Endothelial cell of umbilical vein (primary cell): Measurements from ENCODE around the gene KAT8. TPM values are rescaled to one million over a fixed set of nuclear protein-coding genes. Genes with fewer than 3 reads are reported as not detected.

ENCODE experiments used
- BruUV-seq: library from RNA; stranded (reverse); fragments of 400-500 nt; replicated peaks from 2 replicates; lab custom pipeline; 2021; lab: Mats Ljungman, UMichigan
- CTCF ChIA-PET: fragments of 300-600, 350-600 bp; sonication (Branson Sonifier 250); formaldehyde crosslinking; loops from one replicate; lab custom pipeline; 2021; ENCODE audit warnings: antibody characterized with exemption, inconsistent platforms; lab: Charles Lee
- POLR2A ChIA-PET: fragments of 300-600, 350-600 bp; sonication (Branson Sonifier 250); formaldehyde crosslinking; loops from one replicate; lab custom pipeline; 2021; ENCODE audit warnings: antibody characterized with exemption, inconsistent platforms; lab: Charles Lee
- DNase-seq: peaks from one replicate; pipeline ENCODE4 v3.0.0-alpha.2; 2011; ENCODE audit warnings: low read depth, low spot score
- FAIRE-seq: peaks from 2 replicates; lab custom pipeline; 2011; peaks lifted over from hg19 to GRCh38; lab: Jason Lieb, UNC
- H2AFZ ChIP-seq: 2 replicates; pipeline ENCODE4 v1.6.0; 2012; ENCODE audit warnings: low read depth, low read length, control low read depth, inconsistent platforms
- H3K27ac ChIP-seq: 2 replicates; pipeline ENCODE4 v1.5.1; 2011; ENCODE audit warnings: low read depth, mild to moderate bottlenecking, control low read depth, low read length, moderate library complexity; ENCODE audit not compliant: insufficient read depth
- H3K27me3 ChIP-seq, 2 experiments: 2 replicates each; pipeline versions ENCODE4 v1.6.0 to v1.6.1; 2011; ENCODE audit warnings: low read length in 2 of 2, mixed read lengths in 1 of 2; ENCODE audit not compliant: control insufficient read depth in 2 of 2, insufficient read depth in 2 of 2
- H3K36me3 ChIP-seq, 2 experiments: 2 replicates in 1 of 2; 3 replicates in 1 of 2; pipeline ENCODE4 v1.5.1; 2011; ENCODE audit warnings: low read length in 2 of 2, mild to moderate bottlenecking in 1 of 2, moderate library complexity in 1 of 2; ENCODE audit not compliant: control insufficient read depth in 2 of 2, insufficient read depth in 2 of 2; ENCODE audit errors: extremely low read depth in 1 of 2
- H3K4me1 ChIP-seq: 3 replicates; pipeline ENCODE4 v1.5.1; 2011; ENCODE audit warnings: mild to moderate bottlenecking, low read length; ENCODE audit not compliant: control insufficient read depth, insufficient read depth; ENCODE audit errors: extremely low read depth
- H3K4me2 ChIP-seq: 2 replicates; pipeline ENCODE4 v1.6.1; 2011; ENCODE audit warnings: low read length, control low read depth, mixed read lengths; ENCODE audit not compliant: insufficient read depth
- H3K4me3 ChIP-seq, 3 experiments: fragments of 200-600 bp in 1 of 3; sonication (generic), shearing (Covaris generic) in 1 of 3; replicated peaks in 1 of 3; 2 replicates each; pipeline ENCODE4 v1.5.1; 2011 to 2016; ENCODE audit warnings: control low read depth in 3 of 3, low read length in 3 of 3, mild to moderate bottlenecking in 2 of 3, inconsistent platforms in 1 of 3, low read depth in 1 of 3, moderate library complexity in 1 of 3; ENCODE audit not compliant: insufficient read depth in 1 of 3
- H3K79me2 ChIP-seq: 2 replicates; pipeline ENCODE4 v1.6.0; 2012; ENCODE audit warnings: low read length, inconsistent platforms; ENCODE audit not compliant: control insufficient read depth, insufficient read depth
- H3K9ac ChIP-seq: replicated peaks from 2 replicates; pipeline ENCODE3; 2011; ENCODE audit warnings: low read length, control low read depth; ENCODE audit not compliant: insufficient read depth; ENCODE audit errors: extremely low read depth
- H3K9me1 ChIP-seq: replicated peaks from 3 replicates; pipeline ENCODE4 v1.6.0; 2011; ENCODE audit warnings: mild to moderate bottlenecking, low read length; ENCODE audit not compliant: control insufficient read depth, insufficient read depth; ENCODE audit errors: extremely low read depth
- H3K9me3 ChIP-seq: replicated peaks from 2 replicates; pipeline ENCODE4 v1.5.1; 2012; ENCODE audit warnings: low read length, inconsistent platforms; ENCODE audit not compliant: control insufficient read depth, insufficient read depth
- H4K20me1 ChIP-seq: replicated peaks from 2 replicates; pipeline ENCODE3; 2011; ENCODE audit warnings: mild to moderate bottlenecking, low read length; ENCODE audit not compliant: control insufficient read depth, insufficient read depth; ENCODE audit errors: extremely low read depth
- EZH2 ChIP-seq: IDR thresholded peaks from 2 replicates; pipeline ENCODE4 v1.6.1; 2012; ENCODE audit warnings: borderline replicate concordance, low read depth, mild to moderate bottlenecking, moderate library complexity, low read length, inconsistent platforms; ENCODE audit not compliant: severe bottlenecking
- FOS ChIP-seq: IDR thresholded peaks from 2 replicates; pipeline ENCODE4 v1.6.1; 2011; ENCODE audit warnings: mild to moderate bottlenecking, low read length, moderate library complexity, borderline replicate concordance; ENCODE audit not compliant: insufficient read depth
- GATA2 ChIP-seq: IDR thresholded peaks from 2 replicates; pipeline ENCODE4 v1.7.0; 2011; ENCODE audit warnings: low read depth, mild to moderate bottlenecking, moderate library complexity, mixed read lengths, low read length; ENCODE audit not compliant: insufficient read length, insufficient read depth
- JUN ChIP-seq: IDR thresholded peaks from 2 replicates; pipeline ENCODE4 v1.6.1; 2011; ENCODE audit warnings: borderline replicate concordance, low read depth; ENCODE audit not compliant: insufficient read length, insufficient read depth
- MYC ChIP-seq: IDR thresholded peaks from one replicate; pipeline ENCODE4 v1.6.1; 2011; ENCODE audit warnings: mild to moderate bottlenecking, low read depth, low read length
- POLR2A ChIP-seq: IDR thresholded peaks from 2 replicates; pipeline ENCODE4 v1.6.1; 2012; ENCODE audit warnings: low read depth, mild to moderate bottlenecking, control low read depth, low read length
- POLR2AphosphoS5 ChIP-seq: IDR thresholded peaks from 2 replicates; pipeline ENCODE4 v1.6.1; 2012; ENCODE audit warnings: low read depth, mild to moderate bottlenecking, control low read depth, low read length, moderate library complexity; ENCODE audit not compliant: insufficient read depth
- dilution Hi-C: fragments of 300-500 bp; cut with MboI; formaldehyde crosslinking; loops from one replicate; pipeline ENCODE4 v1.15.0; 2019; ENCODE audit warnings: low sequenced_read_pairs; ENCODE audit not compliant: extremely low pct_ligation_motif_present
- intact Hi-C: fragments of 100-400 bp; cut with micrococcal nuclease; formaldehyde crosslinking; loops from one replicate; pipeline ENCODE4 v1.10.0; 2022
- polyA plus RNA-seq, 4 experiments: library from polyadenylated mRNA; depleted of rRNA in 3 of 4; stranded (reverse) in 3 of 4; unstranded in 1 of 4; fragments of >200 nt; gene quantifications; 2 replicates each; pipeline versions ENCODE4 v1.2.1 to v1.2.3, GENCODE V29; 2011 to 2012; ENCODE audit warnings: missing spikeins in 1 of 4
- total RNA-seq: library from RNA; stranded (reverse); gene quantifications from 2 replicates; pipeline ENCODE4 v1.2.3, GENCODE V29; 2021
- TF ChIP-seq, protein P1 (sequence below): IDR thresholded peaks from 2 replicates; pipeline ENCODE4 v1.6.1; 2011; ENCODE audit not compliant: insufficient read depth, insufficient read length
- TF ChIP-seq, protein P2 (sequence below), 2 donors: IDR thresholded peaks; 1 replicate in 1 of 2; 2 replicates in 1 of 2; pipeline ENCODE4 v1.5.1; 2011; ENCODE audit warnings: low read length in 2 of 2, mild to moderate bottlenecking in 2 of 2, moderate library complexity in 2 of 2, control low read depth in 1 of 2, inconsistent platforms in 1 of 2, low read depth in 1 of 2; ENCODE audit not compliant: insufficient read depth in 1 of 2; ENCODE audit errors: extremely low read depth in 1 of 2

Gene KAT8
- total and polyA plus RNA-seq, 2 donors (not counting 3 experiments of a cell fraction or from before 2014, with no cell fraction given): 30.7 to 42.8 TPM

DNA sequence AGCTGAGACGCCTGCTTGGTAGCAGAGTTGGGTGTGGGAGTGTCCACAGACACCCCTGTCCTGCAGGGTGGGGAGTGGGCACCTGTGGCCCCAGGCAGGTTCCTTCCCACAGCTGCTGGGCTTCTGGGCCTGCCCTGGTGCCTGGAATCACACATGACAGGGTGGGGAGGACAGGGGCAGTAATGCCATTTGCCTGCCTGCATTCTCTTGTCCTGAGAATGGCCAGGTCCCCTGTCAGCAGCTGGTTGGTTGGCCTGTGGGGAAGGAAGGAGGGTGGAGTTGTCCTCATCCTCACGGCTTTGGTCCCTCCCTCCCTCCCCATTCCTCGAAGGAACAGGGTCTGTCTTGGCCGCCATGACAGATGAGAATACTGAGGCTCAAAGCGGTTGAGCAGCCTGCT is 33.9 kb upstream of the KAT8 start:
- CTCF ChIA-PET: interaction anchor here (1.0 kb wide), 1 partner anchor 9 kb away, joined by 3 read pairs; the partner anchor contains the start of genes ZNF646 and ZNF668

DNA sequence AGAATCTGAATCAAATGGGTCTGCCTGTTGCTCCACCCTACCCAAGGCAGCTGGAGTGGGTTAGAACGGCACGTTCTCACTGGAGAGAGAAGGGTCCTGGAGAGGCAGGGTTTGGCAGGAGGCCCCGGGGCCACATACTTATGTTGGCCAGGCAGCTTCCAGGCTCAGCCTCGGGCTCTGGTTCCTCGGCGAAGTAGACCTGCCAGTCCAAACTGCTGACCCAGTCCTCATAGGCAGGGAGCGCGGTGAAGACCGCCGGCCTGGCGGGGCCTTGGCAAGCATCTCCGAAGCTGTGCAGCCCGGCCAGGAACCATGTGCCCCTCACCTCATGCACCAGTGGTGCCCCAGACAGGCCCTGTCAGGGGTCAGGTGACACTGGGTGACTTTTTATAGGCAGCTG is 33.5 kb upstream of the KAT8 start:
- no peak overlapping the region for H3K4me2 ChIP-seq
- H3K4me1 ChIP-seq: no peaks in the 10 kb centered on the region
- H3K79me2 ChIP-seq: peaks cover 2% of the 10 kb centered on the region
- H4K20me1 ChIP-seq: no peaks in the 10 kb centered on the region
- H3K27me3 ChIP-seq: no peaks in the 10 kb centered on the region
- peaks cover 0 to 21% of the 10 kb centered on the region in 2 experiments for H3K36me3 ChIP-seq
- FAIRE-seq (no peak), DNase-seq (no peak)
- no peak overlapping the region for H3K27ac ChIP-seq
- no peak overlapping the region for H3K4me3 ChIP-seq
- TF ChIP-seq, protein P1, sequence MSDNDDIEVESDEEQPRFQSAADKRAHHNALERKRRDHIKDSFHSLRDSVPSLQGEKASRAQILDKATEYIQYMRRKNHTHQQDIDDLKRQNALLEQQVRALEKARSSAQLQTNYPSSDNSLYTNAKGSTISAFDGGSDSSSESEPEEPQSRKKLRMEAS: no peak
- TF ChIP-seq POLR2A (no peak), GATA2 (no peak), EZH2 (no peak), POLR2AphosphoS5 (no peak), JUN (no peak), MYC (no peak), FOS (no peak)
- TF ChIP-seq, protein P2, sequence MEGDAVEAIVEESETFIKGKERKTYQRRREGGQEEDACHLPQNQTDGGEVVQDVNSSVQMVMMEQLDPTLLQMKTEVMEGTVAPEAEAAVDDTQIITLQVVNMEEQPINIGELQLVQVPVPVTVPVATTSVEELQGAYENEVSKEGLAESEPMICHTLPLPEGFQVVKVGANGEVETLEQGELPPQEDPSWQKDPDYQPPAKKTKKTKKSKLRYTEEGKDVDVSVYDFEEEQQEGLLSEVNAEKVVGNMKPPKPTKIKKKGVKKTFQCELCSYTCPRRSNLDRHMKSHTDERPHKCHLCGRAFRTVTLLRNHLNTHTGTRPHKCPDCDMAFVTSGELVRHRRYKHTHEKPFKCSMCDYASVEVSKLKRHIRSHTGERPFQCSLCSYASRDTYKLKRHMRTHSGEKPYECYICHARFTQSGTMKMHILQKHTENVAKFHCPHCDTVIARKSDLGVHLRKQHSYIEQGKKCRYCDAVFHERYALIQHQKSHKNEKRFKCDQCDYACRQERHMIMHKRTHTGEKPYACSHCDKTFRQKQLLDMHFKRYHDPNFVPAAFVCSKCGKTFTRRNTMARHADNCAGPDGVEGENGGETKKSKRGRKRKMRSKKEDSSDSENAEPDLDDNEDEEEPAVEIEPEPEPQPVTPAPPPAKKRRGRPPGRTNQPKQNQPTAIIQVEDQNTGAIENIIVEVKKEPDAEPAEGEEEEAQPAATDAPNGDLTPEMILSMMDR (IDR thresholded peaks at IDR 0.05; ENCODE audit: extremely low read depth in 1 of 2, insufficient read depth in 1 of 2, low read depth in 1 of 2, low read length in 2 of 2): no peak
- intact Hi-C loops (no loop called here), dilution Hi-C loops (no loop called here)
- ChIA-PET CTCF (interaction anchor here (1.0 to 1.5 kb wide), 2 partner anchors 10 to 16 kb away, joined by 3 read pairs; partner anchors contain the start of genes ZNF646 and ZNF668), POLR2A (interaction anchor here (1.9 kb wide), 1 partner anchor 10 kb away, joined by 6 read pairs; the partner anchor contains the start of genes ZNF646 and ZNF668)
- no peaks in the 10 kb centered on the region for H3K9me1 ChIP-seq
- BruUV-seq: no TSS peak
- H3K9me3 ChIP-seq: no peaks in the 10 kb centered on the region
- no peak overlapping the region for H2AFZ ChIP-seq
- H3K9ac ChIP-seq: no peak overlapping the region

More for the DNA sequence above, 33.9 kb upstream of the KAT8 start:
- Histone ChIP-seq H3K9me3 (no peaks in the 10 kb centered on the region), H3K27me3 (no peaks in the 10 kb centered on the region), H3K9ac (no peak overlapping the region), H2AFZ (no peak overlapping the region), H3K4me3 (no peak overlapping the region), H3K9me1 (no peaks in the 10 kb centered on the region), H3K79me2 (peaks cover 2% of the 10 kb centered on the region), H4K20me1 (no peaks in the 10 kb centered on the region), H3K4me2 (no peak overlapping the region), H3K36me3 (peaks cover 0 to 25% of the 10 kb centered on the region in 2 experiments), H3K4me1 (no peaks in the 10 kb centered on the region), H3K27ac (no peak overlapping the region)
- DNase-seq (no peak), FAIRE-seq (no peak)
- no TSS peak for BruUV-seq
- POLR2A ChIA-PET: interaction anchor here (1.9 kb wide), 1 partner anchor 9 kb away, joined by 6 read pairs; the partner anchor contains the start of genes ZNF646 and ZNF668
- dilution Hi-C loops: no loop called here
- TF ChIP-seq POLR2A (no peak), FOS (no peak)
- intact Hi-C loops: no loop called here
